GM06990 (cell line): Measurements from ENCODE around the gene FCSK.

Experiments used
- DNase-seq: peaks from one replicate; pipeline ENCODE4 v3.0.0-alpha.2; 2011; ENCODE audit not compliant: insufficient read length; ENCODE audit errors: extremely low read depth
- H3K27me3 ChIP-seq: replicated peaks from 2 replicates; pipeline ENCODE4 v1.6.0; 2011; ENCODE audit warnings: low read length; ENCODE audit not compliant: control insufficient read depth, insufficient read depth
- H3K36me3 ChIP-seq: 2 replicates; pipeline ENCODE4 v1.5.1; 2011; ENCODE audit warnings: low read length; ENCODE audit not compliant: control insufficient read depth, insufficient read depth
- H3K4me3 ChIP-seq: replicated peaks from 2 replicates; pipeline ENCODE4 v1.5.1; 2011; ENCODE audit warnings: low read depth, mild to moderate bottlenecking, control low read depth, low read length
- TF ChIP-seq, protein P1 (sequence below): IDR thresholded peaks from 2 replicates; pipeline ENCODE4 v1.5.1; 2011; ENCODE audit warnings: low read length, control low read depth, mild to moderate bottlenecking, inconsistent platforms; ENCODE audit not compliant: insufficient read depth, poor library complexity, severe bottlenecking

The FCSK gene

DNA sequence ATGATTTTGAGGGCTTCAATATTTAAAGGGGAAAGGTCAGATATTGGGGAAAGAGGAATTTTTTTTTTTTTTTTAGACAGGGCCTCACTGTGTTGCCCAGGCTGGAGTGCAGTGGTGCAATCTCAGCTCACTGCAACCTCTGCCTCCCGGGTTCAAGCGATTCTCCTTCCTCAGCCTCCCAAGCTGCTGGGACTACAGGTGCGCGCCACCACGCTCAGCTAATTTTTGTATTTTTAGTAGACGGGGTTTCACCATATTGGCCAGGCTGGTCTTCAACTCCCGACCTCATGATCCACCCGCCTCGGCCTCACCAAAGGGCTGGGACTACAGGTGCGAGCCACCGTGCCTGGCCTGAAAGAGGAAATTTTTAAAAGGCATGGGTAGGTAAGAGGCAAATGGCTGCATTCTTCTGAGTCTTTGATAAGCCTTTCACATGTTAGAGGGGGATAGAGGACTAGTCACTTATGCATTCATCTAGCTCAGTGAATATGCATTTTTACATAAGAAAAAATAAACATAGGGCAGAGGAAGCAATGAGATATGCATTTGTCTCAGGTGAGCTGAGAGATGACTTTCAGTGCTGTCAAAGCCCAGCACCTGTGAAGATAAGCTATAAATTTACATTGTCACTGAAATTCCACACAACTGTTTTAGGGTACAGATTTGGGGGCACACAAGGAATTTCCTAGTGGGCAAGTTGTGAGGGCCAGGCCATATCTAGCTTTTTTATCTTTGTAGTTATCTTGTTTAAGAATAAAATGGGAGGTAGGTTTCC, 1.1 kb upstream of the FCSK start:
- Histone ChIP-seq H3K27me3 (no peaks in the 10 kb centered on the region), H3K4me3 (peak overlapping the region; percentile 85), H3K36me3 (no peaks in the 10 kb centered on the region)
- TF ChIP-seq, protein P1, sequence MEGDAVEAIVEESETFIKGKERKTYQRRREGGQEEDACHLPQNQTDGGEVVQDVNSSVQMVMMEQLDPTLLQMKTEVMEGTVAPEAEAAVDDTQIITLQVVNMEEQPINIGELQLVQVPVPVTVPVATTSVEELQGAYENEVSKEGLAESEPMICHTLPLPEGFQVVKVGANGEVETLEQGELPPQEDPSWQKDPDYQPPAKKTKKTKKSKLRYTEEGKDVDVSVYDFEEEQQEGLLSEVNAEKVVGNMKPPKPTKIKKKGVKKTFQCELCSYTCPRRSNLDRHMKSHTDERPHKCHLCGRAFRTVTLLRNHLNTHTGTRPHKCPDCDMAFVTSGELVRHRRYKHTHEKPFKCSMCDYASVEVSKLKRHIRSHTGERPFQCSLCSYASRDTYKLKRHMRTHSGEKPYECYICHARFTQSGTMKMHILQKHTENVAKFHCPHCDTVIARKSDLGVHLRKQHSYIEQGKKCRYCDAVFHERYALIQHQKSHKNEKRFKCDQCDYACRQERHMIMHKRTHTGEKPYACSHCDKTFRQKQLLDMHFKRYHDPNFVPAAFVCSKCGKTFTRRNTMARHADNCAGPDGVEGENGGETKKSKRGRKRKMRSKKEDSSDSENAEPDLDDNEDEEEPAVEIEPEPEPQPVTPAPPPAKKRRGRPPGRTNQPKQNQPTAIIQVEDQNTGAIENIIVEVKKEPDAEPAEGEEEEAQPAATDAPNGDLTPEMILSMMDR = no peak
- no peak for DNase-seq

GRCh38 chr16:70453892-70454221, 538 bp upstream of the FCSK start:
- Histone ChIP-seq H3K4me3 (peak overlapping the region; percentile 85), H3K36me3 (no peaks in the 10 kb centered on the region), H3K27me3 (no peaks in the 10 kb centered on the region)
- DNase-seq = no peak
- TF ChIP-seq, protein P1 = no peak

DNA sequence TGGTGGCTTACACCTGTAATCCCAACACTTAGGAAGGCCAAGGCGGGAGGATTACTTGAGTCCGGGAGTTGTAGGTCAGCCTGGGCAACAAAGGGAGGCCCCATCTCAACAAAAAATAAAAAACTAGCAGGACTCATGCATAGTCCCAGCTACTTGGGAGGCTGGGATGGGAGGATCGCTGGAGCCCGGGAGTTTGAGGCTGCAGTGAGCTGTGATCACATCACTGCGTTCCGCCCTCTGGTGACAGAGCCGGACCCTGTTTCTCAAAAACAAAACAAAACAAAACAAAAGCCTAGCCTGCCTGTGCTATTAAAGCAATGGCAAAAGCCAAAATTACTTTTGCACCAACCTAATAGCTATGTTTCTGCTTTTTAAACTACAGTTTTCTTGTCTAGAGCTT, 1.5 kb downstream of the FCSK start:
- Histone ChIP-seq H3K36me3 (no peaks in the 10 kb centered on the region), H3K4me3 (no peak overlapping the region), H3K27me3 (no peaks in the 10 kb centered on the region)
- TF ChIP-seq, protein P1 = peak; percentile 5
- DNase-seq = no peak

DNA sequence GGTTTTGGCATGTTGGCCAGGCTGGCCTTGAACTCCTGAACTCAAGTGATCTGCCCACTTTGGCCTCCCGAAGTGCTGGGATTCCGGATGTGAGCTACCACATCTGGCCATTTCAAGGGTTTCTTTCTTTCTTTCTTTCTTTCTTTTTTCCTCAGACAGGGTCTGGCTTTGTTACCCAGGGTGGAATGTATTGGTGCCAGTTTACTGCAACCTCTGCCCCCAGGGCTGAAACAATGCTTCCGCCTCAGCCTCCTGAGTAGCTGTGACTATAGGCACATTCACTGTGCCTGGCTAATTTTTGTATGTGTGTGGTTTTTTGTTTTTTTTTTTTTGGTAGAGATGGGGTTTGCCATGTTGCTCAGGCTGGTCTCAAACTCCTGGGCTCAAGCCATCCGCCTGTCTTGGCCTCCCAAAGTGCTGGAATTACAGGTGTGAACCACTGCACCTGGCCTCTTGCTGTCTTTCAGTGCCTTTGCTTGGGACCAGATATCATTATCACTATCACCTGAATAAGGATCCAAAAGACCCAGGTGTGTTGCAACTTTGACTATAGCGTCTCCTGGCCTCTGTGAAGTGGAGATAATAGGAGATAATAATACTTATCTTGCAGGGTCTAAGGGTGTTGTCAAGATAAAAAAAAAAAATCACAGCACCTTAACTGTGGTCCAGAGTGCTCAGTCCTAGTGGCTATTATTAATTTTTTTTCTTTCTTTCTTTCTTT, 3.2 kb downstream of the FCSK start:
- TF ChIP-seq, protein P1 = no peak
- H3K36me3 ChIP-seq = no peaks in the 10 kb centered on the region
- H3K4me3 ChIP-seq = no peak overlapping the region
- no peaks in the 10 kb centered on the region for H3K27me3 ChIP-seq
- no peak for DNase-seq

DNA sequence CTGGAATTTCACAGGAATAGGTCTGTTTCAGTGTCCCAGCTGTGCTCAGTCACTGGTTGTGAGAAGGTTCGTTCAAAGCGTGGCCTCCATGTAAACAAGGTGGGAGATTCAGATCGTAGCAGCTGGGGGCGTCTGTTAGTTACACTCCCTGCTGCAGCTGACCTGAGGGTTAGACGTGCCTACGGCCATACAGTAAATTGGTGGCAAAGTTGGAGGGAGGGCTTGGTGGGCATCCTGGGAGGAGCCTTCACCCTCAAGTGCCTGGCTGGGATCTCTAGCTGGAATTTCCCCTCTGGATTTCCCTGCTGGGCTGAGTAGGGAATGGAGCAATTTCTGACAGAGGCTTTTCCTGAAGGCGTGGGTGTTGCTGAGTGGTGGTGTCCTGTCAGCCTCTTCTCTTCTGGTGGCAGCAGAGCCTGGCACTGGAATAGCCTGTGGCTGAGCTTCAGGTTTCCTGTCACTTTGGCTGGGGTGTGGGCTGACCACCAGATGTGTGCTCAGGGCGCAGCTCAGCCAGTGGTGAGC, 6.4 kb downstream of the FCSK start:
- DNase-seq = no peak
- TF ChIP-seq, protein P1 = no peak
- Histone ChIP-seq H3K27me3 (no peaks in the 10 kb centered on the region), H3K4me3 (no peak overlapping the region), H3K36me3 (peaks cover 6% of the 10 kb centered on the region)
